WTC11 (cell line): ENCODE measurements around the gene OGA.

ENCODE experiments used
- CREB1 ChIP-seq: sonication (generic); formaldehyde crosslinking; IDR thresholded peaks from 2 replicates; pipeline ENCODE4 v1.8.0; 2023; ENCODE audit warnings: mild to moderate bottlenecking, missing genetic modification reagents
- ZBTB21 ChIP-seq: sonication (generic); formaldehyde crosslinking; IDR thresholded peaks from 2 replicates; pipeline ENCODE4 v1.8.1; 2023; ENCODE audit warnings: mild to moderate bottlenecking, missing genetic modification reagents, borderline replicate concordance
- ZNF396 ChIP-seq: fragments of 250-450 bp; sonication (Bioruptor Pico); IDR thresholded peaks from 2 replicates; pipeline ENCODE4 v1.8.0; 2021; ENCODE audit warnings: mild to moderate bottlenecking, moderate library complexity, borderline replicate concordance
- TF ChIP-seq, protein P1 (sequence below): fragments of 200-600 bp; IDR thresholded peaks from 2 replicates; pipeline ENCODE4 v1.8.0; 2022; ENCODE audit warnings: antibody characterized with exemption
- TF ChIP-seq, protein P2 (sequence below): sonication (generic); formaldehyde crosslinking; conservative IDR thresholded peaks from 2 replicates; pipeline ENCODE4 v1.8.1; 2022; ENCODE audit warnings: mild to moderate bottlenecking, missing genetic modification reagents
- TF ChIP-seq, protein P3 (sequence below): sonication (generic); formaldehyde crosslinking; IDR thresholded peaks from 2 replicates; pipeline ENCODE4 v1.8.0; 2023; ENCODE audit warnings: missing genetic modification reagents, mild to moderate bottlenecking, borderline replicate concordance
- TF ChIP-seq, protein P4 (sequence below): sonication (generic); formaldehyde crosslinking; IDR thresholded peaks from 2 replicates; pipeline ENCODE4 v1.8.1; 2023; ENCODE audit warnings: mild to moderate bottlenecking, moderate library complexity, missing genetic modification reagents
- TF ChIP-seq, protein P5 (sequence below): sonication (generic); formaldehyde crosslinking; IDR thresholded peaks from 2 replicates; pipeline ENCODE4 v1.8.1; 2023; ENCODE audit warnings: mild to moderate bottlenecking, missing genetic modification reagents, moderate library complexity
- TF ChIP-seq, protein P6 (sequence below): sonication (generic); formaldehyde crosslinking; IDR thresholded peaks from 2 replicates; pipeline ENCODE4 v1.8.1; 2023; ENCODE audit warnings: mild to moderate bottlenecking, missing genetic modification reagents

DNA sequence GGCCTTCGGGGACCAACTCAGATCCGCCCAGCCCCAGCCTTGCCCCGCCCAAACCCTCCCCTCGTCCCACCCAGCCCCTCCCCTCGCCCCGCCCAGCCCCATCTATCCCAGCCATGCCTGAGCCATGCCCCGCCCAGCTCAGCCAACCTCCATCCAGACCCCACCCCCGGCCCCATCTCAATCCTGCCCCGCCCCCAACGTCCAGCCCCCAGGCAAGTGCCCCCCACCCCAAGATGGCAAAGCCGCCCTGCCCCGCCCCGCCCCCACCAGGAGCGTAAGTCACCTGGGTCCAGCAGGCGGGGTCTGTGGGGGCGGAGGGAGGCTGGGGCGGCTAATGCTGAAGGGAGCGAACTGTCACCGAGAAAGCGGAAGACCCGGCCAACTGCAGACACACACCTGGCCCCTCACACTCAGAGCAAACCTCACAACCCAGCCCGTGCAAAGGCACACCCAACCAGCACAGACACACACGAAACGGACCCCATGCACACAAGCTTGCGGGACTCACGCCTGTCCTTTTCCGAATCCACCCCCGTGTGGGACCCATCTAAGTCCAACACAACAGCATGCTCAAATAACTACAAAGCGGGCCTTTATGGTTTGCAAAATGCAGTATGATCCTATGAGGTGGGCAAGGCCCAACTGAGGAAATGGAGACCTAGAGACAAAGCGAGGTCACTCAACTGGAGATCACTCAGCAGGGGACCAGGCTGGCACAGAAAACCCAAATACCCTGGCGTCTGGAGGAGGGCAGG lies 11.5 kb upstream of the OGA start:
- TF ChIP-seq, protein P1, sequence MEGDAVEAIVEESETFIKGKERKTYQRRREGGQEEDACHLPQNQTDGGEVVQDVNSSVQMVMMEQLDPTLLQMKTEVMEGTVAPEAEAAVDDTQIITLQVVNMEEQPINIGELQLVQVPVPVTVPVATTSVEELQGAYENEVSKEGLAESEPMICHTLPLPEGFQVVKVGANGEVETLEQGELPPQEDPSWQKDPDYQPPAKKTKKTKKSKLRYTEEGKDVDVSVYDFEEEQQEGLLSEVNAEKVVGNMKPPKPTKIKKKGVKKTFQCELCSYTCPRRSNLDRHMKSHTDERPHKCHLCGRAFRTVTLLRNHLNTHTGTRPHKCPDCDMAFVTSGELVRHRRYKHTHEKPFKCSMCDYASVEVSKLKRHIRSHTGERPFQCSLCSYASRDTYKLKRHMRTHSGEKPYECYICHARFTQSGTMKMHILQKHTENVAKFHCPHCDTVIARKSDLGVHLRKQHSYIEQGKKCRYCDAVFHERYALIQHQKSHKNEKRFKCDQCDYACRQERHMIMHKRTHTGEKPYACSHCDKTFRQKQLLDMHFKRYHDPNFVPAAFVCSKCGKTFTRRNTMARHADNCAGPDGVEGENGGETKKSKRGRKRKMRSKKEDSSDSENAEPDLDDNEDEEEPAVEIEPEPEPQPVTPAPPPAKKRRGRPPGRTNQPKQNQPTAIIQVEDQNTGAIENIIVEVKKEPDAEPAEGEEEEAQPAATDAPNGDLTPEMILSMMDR = no peak
- TF ChIP-seq, protein P2, sequence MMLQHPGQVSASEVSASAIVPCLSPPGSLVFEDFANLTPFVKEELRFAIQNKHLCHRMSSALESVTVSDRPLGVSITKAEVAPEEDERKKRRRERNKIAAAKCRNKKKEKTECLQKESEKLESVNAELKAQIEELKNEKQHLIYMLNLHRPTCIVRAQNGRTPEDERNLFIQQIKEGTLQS (CRISPR knock-in tag) = no peak
- TF ChIP-seq, protein P3, sequence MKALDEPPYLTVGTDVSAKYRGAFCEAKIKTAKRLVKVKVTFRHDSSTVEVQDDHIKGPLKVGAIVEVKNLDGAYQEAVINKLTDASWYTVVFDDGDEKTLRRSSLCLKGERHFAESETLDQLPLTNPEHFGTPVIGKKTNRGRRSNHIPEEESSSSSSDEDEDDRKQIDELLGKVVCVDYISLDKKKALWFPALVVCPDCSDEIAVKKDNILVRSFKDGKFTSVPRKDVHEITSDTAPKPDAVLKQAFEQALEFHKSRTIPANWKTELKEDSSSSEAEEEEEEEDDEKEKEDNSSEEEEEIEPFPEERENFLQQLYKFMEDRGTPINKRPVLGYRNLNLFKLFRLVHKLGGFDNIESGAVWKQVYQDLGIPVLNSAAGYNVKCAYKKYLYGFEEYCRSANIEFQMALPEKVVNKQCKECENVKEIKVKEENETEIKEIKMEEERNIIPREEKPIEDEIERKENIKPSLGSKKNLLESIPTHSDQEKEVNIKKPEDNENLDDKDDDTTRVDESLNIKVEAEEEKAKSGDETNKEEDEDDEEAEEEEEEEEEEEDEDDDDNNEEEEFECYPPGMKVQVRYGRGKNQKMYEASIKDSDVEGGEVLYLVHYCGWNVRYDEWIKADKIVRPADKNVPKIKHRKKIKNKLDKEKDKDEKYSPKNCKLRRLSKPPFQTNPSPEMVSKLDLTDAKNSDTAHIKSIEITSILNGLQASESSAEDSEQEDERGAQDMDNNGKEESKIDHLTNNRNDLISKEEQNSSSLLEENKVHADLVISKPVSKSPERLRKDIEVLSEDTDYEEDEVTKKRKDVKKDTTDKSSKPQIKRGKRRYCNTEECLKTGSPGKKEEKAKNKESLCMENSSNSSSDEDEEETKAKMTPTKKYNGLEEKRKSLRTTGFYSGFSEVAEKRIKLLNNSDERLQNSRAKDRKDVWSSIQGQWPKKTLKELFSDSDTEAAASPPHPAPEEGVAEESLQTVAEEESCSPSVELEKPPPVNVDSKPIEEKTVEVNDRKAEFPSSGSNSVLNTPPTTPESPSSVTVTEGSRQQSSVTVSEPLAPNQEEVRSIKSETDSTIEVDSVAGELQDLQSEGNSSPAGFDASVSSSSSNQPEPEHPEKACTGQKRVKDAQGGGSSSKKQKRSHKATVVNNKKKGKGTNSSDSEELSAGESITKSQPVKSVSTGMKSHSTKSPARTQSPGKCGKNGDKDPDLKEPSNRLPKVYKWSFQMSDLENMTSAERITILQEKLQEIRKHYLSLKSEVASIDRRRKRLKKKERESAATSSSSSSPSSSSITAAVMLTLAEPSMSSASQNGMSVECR = no peak
- TF ChIP-seq ZNF396 (no peak), CREB1 (CRISPR knock-in tag) (no peak), ZBTB21 (CRISPR knock-in tag) (no peak)
- TF ChIP-seq, protein P4, sequence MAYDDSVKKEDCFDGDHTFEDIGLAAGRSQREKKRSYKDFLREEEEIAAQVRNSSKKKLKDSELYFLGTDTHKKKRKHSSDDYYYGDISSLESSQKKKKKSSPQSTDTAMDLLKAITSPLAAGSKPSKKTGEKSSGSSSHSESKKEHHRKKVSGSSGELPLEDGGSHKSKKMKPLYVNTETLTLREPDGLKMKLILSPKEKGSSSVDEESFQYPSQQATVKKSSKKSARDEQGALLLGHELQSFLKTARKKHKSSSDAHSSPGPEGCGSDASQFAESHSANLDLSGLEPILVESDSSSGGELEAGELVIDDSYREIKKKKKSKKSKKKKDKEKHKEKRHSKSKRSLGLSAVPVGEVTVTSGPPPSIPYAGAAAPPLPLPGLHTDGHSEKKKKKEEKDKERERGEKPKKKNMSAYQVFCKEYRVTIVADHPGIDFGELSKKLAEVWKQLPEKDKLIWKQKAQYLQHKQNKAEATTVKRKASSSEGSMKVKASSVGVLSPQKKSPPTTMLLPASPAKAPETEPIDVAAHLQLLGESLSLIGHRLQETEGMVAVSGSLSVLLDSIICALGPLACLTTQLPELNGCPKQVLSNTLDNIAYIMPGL (CRISPR knock-in tag) = no peak
- TF ChIP-seq, protein P5, sequence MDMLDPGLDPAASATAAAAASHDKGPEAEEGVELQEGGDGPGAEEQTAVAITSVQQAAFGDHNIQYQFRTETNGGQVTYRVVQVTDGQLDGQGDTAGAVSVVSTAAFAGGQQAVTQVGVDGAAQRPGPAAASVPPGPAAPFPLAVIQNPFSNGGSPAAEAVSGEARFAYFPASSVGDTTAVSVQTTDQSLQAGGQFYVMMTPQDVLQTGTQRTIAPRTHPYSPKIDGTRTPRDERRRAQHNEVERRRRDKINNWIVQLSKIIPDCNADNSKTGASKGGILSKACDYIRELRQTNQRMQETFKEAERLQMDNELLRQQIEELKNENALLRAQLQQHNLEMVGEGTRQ (CRISPR knock-in tag) = no peak
- TF ChIP-seq, protein P6, sequence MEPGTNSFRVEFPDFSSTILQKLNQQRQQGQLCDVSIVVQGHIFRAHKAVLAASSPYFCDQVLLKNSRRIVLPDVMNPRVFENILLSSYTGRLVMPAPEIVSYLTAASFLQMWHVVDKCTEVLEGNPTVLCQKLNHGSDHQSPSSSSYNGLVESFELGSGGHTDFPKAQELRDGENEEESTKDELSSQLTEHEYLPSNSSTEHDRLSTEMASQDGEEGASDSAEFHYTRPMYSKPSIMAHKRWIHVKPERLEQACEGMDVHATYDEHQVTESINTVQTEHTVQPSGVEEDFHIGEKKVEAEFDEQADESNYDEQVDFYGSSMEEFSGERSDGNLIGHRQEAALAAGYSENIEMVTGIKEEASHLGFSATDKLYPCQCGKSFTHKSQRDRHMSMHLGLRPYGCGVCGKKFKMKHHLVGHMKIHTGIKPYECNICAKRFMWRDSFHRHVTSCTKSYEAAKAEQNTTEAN (CRISPR knock-in tag) = no peak
